Pancreas (tissue), 10 donors: ENCODE measurements around the gene GPX3. TPM values are rescaled to one million over a fixed set of nuclear protein-coding genes. Genes with fewer than 3 reads are reported as not detected.

Experiments used
- ATAC-seq, 4 donors: fragments of 200-7000 bp; cut with Tn5 transposase; one replicate each; pipeline versions ENCODE4 v1.8.0 to v1.9.1; 2020; ENCODE audit warnings: mild to moderate bottlenecking in 4 of 4, moderate library complexity in 4 of 4
- DNase-seq, 6 donors: peaks; one replicate each; pipeline ENCODE4 v3.0.0-alpha.2; 2020
- FAIRE-seq: peaks from 2 replicates; lab custom pipeline; 2012; peaks lifted over from hg19 to GRCh38; lab: Jason Lieb, UNC
- H3K27ac ChIP-seq, 4 donors: fragments of 200-600 bp; sonication (generic); 1 replicate in 3 of 4; 2 replicates in 1 of 4; pipeline versions ENCODE4 v1.5.0 to v1.8.0; 2020
- H3K27me3 ChIP-seq, 4 donors: fragments of 200-600 bp; one replicate each; pipeline ENCODE4 v1.8.0; 2021
- H3K36me3 ChIP-seq, 3 donors: fragments of 200-600 bp; sonication (generic) in 1 of 3; one replicate each; pipeline versions ENCODE4 v1.5.0 to v1.8.0; 2020 to 2021
- H3K4me1 ChIP-seq, 3 donors: fragments of 200-600 bp; one replicate each; pipeline ENCODE4 v1.8.0; 2021
- H3K4me3 ChIP-seq, 4 donors: fragments of 200-600 bp; sonication (generic) in 2 of 4; one replicate each; pipeline versions ENCODE4 v1.5.0 to v1.8.0; 2020 to 2021
- H3K9me3 ChIP-seq, 4 donors: fragments of 200-600 bp; one replicate each; pipeline ENCODE4 v1.8.0; 2021
- WGBS, 2 donors: extraction: QIAGEN DNeasy Blood & Tissue Kit; methylation state at CpG; one replicate each; pipeline ENCODE4 v1.1.7; 2013; 5-methylcytosine and 5-hydroxymethylcytosine counted together
- intact Hi-C, 3 donors: fragments of 100-400 bp; cut with DNase I; formaldehyde crosslinking; loops; one replicate each; pipeline versions ENCODE4 v1.11.1 to v1.14.2; 2022
- polyA plus RNA-seq, 2 donors: library from polyadenylated mRNA; stranded (reverse); fragments of 200-250 nt; gene quantifications; one replicate each; pipeline ENCODE4 v1.2.3, GENCODE V29; 2013
- total RNA-seq, 6 donors: library from RNA; stranded (reverse); fragmentation: NEBNext Ultra II Directional in 4 of 6; extraction: Animal tissue kit (Norgen Biotek cat#: 25700) in 4 of 6; gene quantifications; one replicate each; pipeline versions ENCODE4 v1.2.1 to v1.2.4, GENCODE V29; 2021 to 2023
- TF ChIP-seq, protein P1 (sequence below), 4 donors: fragments of 200-600 bp; sonication (generic) in 3 of 4; IDR thresholded peaks; one replicate each; pipeline versions ENCODE4 v1.5.0 to v1.8.0; 2021; ENCODE audit warnings: antibody characterized with exemption in 4 of 4
- donor health status: healthy with polysubstance abuse.
- donor health status: DM: no; HTN: no; CAD: no; lungs with moderate emphysema.
- donor health status: DM: no; HTN: no; CAD: no.
- donor health status: control.
- donor health status: control.
- donor health status: Bipolar disorder and iron deficiency.
- donor health status: DM: yes; HTN: yes; CAD: no.
- donor health status: DM: no; HTN: no; CAD: no.
- donor health status: DM: no; HTN: no; CAD: no.
- donor health status: DM: yes; HTN: yes; CAD: no.

The GPX3 gene
- total and polyA plus RNA-seq, 8 donors, result 26.3 to 298 (median 61.6) TPM

DNA sequence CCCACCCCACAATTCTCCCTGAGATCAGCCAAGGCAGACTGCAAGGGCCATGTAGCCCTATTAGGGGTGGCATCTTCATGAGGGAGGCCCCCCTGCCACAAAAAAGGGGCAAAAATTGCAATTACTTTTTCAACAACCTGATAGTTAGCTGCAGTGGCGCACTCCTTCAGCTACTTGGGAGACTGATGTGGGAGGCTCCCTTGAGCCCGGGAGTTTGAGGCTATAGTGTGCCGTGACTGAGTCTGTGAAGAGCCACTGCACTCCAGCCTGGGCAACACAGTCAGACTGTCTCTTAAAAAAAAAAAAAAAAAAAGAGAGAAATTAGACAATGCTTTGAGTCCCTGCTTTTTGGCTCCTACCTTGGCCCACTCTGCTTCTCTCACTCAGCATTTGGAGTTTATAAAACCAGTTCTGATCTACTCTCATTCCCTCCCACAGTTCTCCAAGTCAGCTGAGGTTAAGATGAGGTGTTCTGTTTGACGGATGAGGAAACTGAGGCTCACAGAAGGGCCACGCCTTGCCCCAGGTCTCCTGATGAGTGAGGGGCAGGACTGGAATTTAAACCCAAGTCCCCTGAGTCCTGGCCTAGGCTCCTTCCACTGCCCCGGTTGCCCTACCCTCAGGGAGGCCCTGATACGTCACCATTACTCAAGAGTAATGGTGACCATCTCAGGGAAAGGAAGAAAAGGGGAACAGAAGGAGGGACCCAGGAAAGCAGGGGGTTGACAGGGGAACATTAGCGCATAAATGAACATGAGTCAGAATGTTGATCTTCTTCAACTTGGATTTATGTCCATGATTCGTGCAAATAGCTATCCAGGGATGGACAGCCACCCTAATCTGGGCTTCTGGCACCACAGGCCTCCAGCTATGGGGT, 9.0 kb downstream of the GPX3 start:
- no peak for FAIRE-seq
- intact Hi-C loops, result no loop called here
- H3K4me3 ChIP-seq, result no peak overlapping the region
- no peak for ATAC-seq
- no peaks in the 10 kb centered on the region for H3K9me3 ChIP-seq
- TF ChIP-seq, protein P1, sequence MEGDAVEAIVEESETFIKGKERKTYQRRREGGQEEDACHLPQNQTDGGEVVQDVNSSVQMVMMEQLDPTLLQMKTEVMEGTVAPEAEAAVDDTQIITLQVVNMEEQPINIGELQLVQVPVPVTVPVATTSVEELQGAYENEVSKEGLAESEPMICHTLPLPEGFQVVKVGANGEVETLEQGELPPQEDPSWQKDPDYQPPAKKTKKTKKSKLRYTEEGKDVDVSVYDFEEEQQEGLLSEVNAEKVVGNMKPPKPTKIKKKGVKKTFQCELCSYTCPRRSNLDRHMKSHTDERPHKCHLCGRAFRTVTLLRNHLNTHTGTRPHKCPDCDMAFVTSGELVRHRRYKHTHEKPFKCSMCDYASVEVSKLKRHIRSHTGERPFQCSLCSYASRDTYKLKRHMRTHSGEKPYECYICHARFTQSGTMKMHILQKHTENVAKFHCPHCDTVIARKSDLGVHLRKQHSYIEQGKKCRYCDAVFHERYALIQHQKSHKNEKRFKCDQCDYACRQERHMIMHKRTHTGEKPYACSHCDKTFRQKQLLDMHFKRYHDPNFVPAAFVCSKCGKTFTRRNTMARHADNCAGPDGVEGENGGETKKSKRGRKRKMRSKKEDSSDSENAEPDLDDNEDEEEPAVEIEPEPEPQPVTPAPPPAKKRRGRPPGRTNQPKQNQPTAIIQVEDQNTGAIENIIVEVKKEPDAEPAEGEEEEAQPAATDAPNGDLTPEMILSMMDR (IDR thresholded peaks at IDR 0.05), result no peak
- H3K4me1 ChIP-seq, result peaks cover 0 to under 1% (median 0%) of the 10 kb centered on the region in 3 donors
- no peaks in the 10 kb centered on the region for H3K27me3 ChIP-seq
- 94 to 97% methylated on average over 9 of the region's 9 CpGs for WGBS, 2 donors
- DNase-seq, result no peak
- H3K27ac ChIP-seq, result no peak overlapping the region
- H3K36me3 ChIP-seq, result peaks cover 2 to 71% (median 13%) of the 10 kb centered on the region in 3 donors

DNA sequence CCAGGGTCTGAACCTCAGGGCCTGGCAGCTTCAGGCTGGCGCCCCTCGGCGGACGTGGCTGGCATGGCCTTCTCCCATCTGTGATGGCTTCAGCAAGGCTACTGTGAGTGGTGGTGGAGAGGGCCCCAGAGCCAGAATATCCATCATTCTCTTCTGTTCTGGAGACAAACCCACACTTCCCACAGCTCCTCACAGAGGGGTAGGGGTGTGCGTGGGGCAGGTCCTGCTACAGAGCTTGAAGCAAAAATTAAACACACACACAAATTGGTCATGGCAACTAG, 9.6 kb downstream of the GPX3 start:
- WGBS, 2 donors, result 92 to 96% methylated on average over 5 of the region's 5 CpGs
- no peak overlapping the region for H3K4me3 ChIP-seq
- intact Hi-C loops, result no loop called here
- DNase-seq (no peak), FAIRE-seq (no peak), ATAC-seq (peak in 1 of 4 donors; percentile 8)
- no peaks in the 10 kb centered on the region for H3K4me1 ChIP-seq
- no peaks in the 10 kb centered on the region for H3K27me3 ChIP-seq
- TF ChIP-seq, protein P1 (IDR thresholded peaks at IDR 0.05), result no peak
- H3K36me3 ChIP-seq, result peaks cover 2 to 77% (median 18%) of the 10 kb centered on the region in 3 donors
- no peak overlapping the region for H3K27ac ChIP-seq
- no peaks in the 10 kb centered on the region for H3K9me3 ChIP-seq

DNA sequence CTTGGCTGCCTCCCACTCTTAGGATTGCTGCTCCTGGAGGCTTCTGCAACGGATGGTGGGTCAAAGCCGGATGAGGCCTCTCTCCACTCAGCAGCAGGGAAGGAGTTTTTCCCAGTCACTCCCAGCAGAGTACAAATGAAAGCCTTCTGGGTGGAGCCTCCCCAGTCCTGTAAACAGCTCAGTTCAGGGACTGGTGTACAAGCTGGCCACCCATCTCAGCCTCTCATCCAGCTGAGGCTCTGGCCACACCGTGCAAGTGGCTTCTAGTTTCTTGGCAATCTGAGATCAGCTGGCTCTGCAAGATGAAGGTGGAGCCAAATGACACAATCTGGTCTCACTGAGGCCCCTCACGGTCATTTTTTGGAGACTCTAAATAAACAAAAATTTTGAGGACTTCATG, 10.0 kb downstream of the GPX3 start:
- H3K27ac ChIP-seq, result no peak overlapping the region
- peaks cover 6 to 80% (median 22%) of the 10 kb centered on the region in 3 donors for H3K36me3 ChIP-seq
- no peak for DNase-seq
- ATAC-seq, result peak in 3 of 4 donors; percentile 34 to 44 (median 35)
- H3K4me3 ChIP-seq, result no peak overlapping the region
- H3K27me3 ChIP-seq, result no peaks in the 10 kb centered on the region
- 78 to 79% methylated on average over 4 of the region's 4 CpGs for WGBS, 2 donors
- no peaks in the 10 kb centered on the region for H3K9me3 ChIP-seq
- no peak for FAIRE-seq
- intact Hi-C loops, result no loop called here
- TF ChIP-seq, protein P1 (IDR thresholded peaks at IDR 0.05), result no peak
- H3K4me1 ChIP-seq, result no peaks in the 10 kb centered on the region

DNA sequence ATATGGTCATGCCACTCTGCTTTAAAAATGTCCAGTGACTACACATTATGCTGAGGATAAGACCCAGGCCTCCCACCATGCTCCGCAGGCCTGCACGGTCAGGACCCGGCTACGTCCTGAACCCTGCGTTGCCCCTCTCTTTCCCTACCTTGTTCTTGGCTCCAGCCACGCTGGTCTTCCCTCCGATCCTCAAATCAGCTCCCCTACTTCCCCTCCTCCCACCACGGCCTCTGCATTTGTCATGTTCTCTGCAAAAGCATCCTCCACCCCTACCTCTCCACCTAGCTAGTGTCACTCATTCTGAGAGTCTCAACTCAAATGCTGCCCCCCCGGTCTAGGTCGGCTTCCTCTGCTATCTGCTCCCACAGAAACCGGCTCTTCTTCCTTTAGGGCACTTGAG, 11.2 kb downstream of the GPX3 start:
- intact Hi-C loops, result no loop called here
- Histone ChIP-seq H3K27me3 (no peaks in the 10 kb centered on the region), H3K36me3 (peaks cover 7 to 86% (median 32%) of the 10 kb centered on the region in 3 donors), H3K9me3 (no peaks in the 10 kb centered on the region), H3K4me1 (no peaks in the 10 kb centered on the region), H3K4me3 (no peak overlapping the region), H3K27ac (no peak overlapping the region)
- no peak for DNase-seq
- TF ChIP-seq, protein P1 (IDR thresholded peaks at IDR 0.05), result no peak
- WGBS, 2 donors, result 94 to 96% methylated on average over 11 of the region's 11 CpGs
- no peak for ATAC-seq
- no peak for FAIRE-seq
